GM18873 (cell line): ENCODE data around the gene NPAS3.

Experiments
- ATAC-seq: cut with Tn5 transposase; IDR thresholded peaks from one replicate; pipeline ENCODE4 v1.9.1; 2021; ENCODE audit warnings: mild to moderate bottlenecking, moderate library complexity, moderate number of reproducible peaks; ENCODE audit not compliant: unreplicated experiment, low FRiP score

Gene NPAS3

GRCh38 chr14:33563191-33563900 lies 624.7 kb downstream of the NPAS3 start:
- ATAC-seq, result no peak

DNA sequence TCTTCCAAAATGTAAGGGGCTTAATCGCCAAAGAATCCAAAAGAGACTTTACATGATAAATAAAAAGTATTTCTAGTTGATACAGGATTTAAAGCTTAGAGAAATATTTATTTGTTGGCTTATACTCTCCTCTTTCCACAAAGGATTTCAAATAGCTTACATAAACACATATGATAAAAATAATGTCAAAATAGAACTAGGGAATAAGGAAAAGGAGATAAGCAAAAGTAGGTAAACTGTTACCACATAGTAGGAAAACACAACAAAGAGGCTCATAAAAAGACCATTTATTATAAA lies 625.2 kb downstream of the NPAS3 start:
- ATAC-seq, result no peak

- ATAC-seq, result no peak
These were observed 626.3 kb downstream of the NPAS3 start for GRCh38 chr14:33564774-33565630.

GRCh38 chr14:33566082-33566481 lies 627.4 kb downstream of the NPAS3 start:
- no peak for ATAC-seq

- ATAC-seq, result no peak
These were observed 628.5 kb downstream of the NPAS3 start for GRCh38 chr14:33567023-33567728.

DNA sequence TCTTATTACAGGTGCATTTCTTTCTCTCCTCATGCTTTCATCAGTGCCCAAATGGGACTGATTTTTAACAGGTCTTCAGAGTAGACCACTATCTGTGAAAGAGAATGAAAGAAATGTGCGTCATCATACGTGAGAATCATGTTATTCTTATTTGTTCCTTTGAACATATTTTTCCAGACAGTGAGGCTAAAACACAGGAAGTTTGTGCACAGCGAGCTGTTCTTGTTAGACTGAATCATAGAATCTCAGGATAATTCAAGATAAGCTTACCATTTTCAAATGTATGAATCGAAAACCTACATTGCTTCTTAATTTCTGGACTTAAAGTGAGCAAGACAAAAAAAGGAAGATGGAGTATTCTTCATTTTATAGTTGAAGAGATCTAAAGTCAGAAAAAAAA lies 629.1 kb downstream of the NPAS3 start:
- ATAC-seq, result no peak

DNA sequence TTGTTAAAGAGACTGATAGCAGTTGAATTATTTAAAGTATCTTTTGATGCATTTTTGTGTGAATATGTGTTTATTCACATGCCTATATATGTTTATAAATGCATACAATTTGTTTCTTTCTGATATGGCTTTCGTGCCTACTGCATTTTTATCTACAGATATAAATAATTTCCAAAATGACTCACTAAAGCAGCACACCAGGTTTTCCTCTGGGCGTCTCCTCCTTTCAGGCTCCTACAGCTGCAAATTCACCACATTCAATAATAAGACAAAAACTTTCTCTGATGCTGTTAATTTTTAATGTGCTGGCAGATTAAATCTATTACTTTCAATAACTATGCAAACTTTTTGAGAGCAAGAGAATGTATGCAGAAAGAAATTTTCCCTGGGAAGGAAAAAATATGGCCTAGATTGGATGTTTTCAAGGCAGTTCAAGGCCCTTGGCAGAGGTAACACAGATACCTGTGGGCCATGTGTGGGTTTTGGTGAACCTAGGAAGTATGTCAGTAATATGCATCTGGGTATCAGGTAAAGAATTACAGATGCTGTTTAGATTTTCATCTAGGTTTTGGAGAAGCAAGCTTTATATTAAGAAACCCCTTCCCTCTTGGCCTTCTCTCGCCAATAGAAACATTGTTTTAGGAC lies 630.4 kb downstream of the NPAS3 start:
- no peak for ATAC-seq

DNA sequence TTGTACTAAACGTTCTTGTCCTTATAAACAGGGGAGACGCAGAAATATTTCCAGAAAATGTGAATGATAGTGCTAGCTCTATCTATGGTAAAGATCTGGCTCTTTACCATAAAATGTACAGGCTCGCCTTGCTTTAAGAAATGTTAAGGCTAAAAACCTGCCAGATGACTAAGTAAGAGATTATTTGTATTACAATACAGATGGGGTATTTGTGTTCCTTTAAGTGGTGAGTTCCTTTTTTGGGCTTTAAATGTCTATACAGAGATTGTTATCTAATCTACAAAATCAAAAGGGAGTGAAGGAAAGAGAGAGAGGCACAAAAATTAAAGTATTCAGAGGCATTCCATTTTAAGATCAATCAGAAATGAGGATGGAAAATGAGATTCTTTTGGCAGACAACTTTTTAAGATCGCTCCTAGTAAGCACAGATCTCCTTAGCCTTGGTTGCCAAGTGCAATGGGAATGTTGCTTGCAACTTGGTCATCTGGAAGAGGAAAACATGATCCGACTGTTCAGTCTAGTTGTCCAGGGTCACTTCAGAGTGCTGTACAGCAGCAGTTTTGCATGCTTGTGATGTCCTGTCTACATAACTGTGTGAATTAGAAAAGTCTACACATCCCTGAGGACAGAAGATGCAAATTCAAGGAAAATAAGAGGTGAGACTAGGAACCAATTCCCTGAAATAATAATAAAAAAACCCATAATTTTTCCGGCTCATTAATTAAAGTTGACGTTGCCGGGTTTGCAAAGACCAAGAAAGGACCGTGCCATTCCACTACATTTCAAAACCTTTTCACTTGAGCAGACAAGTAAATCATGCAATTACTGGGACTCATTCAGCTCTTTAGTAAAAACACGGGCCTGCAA lies 631.4 kb downstream of the NPAS3 start:
- no peak for ATAC-seq

GRCh38 chr14:33570694-33571310 lies 632.1 kb downstream of the NPAS3 start:
- ATAC-seq, result no peak

DNA sequence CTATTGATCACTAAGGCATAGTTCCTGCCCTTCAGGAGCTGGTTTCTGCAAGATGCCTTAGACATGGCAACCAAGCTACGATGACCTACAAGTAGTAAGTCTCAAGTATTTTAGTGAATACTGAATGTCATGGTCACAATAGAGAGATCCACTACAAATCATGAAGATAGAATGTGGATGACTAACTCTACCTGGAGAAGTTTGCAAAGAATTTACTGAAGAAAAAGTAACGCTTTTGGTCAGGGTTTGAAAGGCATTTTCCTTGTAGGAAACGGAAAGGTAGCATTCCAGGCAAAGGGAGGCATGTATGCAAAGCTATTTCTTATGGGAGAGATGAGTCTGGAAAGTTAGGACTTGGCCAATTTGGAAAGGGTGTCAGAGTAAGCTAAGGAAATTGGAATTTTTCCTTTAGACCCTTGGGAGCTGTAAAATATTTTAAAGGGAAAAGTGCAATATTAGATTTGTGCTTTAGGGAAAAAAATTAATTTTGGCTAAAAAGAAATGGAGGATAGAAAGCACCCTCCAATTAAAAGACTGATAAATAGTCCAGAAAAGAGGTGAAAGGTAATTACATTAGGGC lies 634.7 kb downstream of the NPAS3 start:
- ATAC-seq, result no peak

GRCh38 chr14:33576014-33576413 lies 637.3 kb downstream of the NPAS3 start:
- no peak for ATAC-seq

DNA sequence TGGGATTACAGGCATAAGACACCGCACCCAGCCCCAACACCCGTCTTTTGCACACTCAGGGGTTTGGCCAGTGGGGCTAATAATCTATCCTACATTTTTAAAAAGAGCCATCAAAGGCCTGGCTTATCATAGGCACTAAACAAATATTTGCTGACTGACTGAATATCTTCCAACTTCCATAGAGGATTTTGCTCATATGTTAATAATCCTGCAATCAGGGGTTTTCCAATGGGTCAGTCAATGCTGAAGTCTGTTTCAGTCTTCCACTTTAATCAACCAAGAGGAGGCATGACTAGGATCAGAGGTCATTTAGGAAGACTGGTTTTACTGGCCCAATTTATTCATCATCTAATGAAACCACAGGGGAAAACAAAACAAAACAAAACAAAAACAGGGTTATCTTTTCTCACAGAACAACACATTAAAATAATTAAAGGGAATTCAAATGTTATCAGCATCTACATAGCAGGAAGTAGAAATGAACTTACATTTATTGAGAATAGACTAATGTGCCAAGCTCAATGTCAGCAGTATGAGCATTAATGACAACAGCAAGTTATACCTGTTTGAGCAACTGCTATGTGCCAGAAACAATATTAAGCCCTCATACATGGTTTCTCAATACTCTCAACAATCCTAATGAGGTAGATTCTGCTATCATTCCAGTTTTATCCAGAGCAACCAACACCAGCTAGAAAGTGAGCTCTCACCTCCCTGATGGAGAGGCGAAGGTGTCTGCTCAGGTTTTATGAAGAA lies 640.0 kb downstream of the NPAS3 start:
- no peak for ATAC-seq

DNA sequence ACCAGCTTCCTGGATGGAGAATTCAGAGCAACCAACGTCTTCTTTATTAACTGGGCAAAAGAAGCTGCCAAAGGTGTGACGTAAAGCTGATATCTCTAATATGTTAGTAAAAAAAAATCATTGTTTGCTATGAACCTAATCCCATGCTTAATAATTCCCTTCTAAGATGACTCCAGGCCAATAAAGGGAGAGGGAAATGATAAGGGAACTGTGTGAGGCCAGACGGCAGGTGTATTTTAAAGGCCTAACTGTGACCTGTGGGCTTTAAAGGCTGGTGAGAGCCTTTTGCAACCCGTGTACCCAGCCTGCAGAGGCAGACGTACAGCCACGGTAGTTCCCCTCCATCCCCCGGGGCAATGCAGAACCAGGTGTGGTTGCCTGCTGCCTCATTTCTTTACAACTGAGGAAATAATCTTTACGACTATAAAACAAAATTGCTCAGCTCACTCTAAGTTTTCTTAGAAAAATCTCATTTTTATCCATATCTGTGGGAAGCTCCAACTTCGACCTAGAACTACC lies 641.6 kb downstream of the NPAS3 start:
- ATAC-seq, result no peak

DNA sequence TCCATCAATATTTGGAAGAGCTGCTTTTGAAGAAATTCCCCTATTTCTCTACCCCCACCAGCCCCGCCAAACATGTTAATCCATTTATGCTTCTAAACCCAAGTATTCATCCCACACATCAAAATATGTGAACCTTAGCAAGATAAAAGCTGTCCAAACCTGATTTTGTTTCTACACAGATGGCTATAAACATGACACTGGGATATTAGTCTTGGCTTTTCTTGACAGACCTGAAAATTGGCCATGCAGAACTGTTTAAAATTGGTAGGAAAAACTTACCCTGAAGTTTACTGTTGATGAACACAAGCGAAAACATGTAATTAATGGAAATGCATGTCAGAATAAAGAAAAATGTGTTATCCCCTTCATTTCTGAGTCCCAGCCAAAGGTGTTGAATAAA lies 642.2 kb downstream of the NPAS3 start:
- ATAC-seq, result no peak

DNA sequence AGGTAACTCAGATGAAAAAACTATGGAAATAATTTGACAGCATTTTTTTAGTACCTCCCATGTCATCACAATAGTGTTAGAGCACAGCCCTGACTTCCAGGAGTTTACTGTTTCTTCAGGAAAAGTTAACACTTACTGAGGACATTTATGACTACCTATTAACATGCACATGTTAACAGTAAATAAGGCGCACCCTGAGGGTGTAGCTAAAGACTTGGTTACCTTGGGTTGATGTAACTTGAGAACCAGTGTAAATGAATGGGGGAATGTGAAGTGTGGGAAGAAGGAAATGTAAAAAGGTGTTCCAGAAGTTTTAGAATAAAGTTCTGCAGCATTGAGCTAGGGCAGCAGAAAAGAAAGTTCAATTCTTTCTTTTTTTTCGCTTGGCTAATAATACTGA lies 646.0 kb downstream of the NPAS3 start:
- no peak for ATAC-seq

DNA sequence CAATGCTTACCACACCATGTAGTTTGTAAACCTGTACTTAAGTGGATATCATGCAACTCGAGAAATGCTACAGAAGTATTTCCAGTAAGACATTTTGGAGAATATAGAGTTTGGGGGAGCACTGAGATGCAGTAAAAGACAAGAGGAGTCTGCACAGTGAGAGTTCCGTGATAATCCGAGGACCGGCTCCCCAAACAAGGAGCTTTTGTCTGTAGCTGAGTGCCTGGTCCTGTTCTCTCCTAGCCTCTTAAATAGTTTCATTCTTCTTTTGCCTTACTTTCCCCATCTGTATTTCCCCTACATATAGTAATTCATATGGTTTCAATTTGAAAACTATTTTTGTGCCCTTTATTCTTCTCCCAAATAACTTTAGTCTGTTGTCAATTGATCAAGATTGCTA lies 648.1 kb downstream of the NPAS3 start:
- no peak for ATAC-seq

DNA sequence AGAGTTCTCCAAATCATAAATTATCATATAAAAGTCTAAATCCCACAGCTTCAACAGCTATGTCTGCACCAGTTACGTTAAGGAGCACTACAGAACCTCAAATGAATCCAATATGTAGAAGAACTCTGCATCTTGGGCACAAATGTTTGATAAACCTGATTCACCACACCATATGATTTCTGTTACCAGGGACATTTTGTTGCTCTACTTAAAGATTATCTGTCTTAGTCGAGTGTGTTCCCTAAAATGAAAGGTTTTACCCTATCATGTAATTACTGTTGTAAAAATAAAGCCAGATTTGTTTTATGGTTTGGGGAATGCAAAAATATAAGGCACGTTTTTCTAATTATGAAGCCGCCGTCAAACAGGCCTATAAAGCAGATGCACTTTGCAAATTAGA lies 649.1 kb downstream of the NPAS3 start:
- no peak for ATAC-seq

GRCh38 chr14:33588771-33589170 lies 650.1 kb downstream of the NPAS3 start:
- ATAC-seq, result no peak
